ENCODE data around the gene ASCC2.

The ASCC2 gene

DNA sequence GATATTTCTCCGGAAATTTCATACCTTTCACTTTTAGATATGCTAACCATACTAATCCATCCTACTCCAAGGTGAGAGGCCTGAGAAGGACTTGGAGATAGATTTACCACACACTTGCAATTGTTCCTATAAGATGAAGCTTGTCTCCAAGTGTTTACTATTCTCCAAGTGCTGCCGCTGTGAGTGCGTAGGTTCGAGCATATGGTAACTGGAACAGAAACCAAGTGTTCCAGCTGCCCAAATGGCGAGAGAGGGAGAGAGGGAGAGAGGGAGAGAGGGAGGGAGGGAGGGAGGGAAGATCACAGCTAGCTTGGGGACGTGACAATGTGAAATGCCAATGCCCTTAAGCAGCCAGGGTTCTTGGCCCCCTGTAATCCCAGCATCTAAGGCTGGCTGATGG is 21.5 kb downstream of the ASCC2 start:
- no peak for FAIRE-seq

DNA sequence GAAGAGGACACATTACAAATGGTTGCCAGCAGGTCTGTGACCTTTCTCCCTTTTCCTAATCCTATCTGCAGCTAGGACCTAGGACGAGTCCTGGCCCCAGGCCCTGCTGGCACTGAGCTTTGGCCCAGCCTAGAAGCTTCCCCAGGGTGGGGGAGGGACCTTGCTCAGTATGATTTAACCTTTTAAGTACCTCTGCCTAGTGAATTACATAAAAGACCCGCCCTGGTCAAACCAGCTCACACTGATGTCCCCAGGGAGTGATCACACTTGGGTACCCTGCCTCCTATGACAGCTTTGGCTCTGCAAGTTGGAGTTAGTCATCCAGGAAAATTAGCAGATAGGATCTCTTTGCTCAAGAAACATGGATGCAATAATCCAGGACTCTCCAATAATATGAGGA is 21.9 kb downstream of the ASCC2 start:
- no peak for FAIRE-seq

DNA sequence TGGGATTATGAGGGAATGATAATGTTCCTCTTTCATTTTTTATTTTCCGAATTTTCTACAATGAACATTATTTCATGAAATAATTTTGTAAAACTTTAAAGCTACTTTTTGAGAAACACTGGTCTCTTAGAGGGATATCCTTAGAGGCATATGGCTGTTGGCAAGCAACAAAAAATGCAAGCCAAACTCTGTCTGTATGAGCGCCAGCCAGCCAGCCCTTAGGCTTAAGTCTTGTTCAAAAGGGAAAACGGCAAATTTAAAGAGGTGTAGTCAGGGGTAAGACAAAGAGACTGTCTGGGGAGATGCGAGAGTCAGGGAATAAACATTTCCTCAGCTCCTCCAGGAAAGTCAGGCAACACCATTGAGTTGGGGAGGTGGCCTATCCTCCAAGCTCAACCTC is 22.5 kb downstream of the ASCC2 start:
- FAIRE-seq = no peak

- FAIRE-seq = no peak
Observed at GRCh38 chr22:29814003-29814402, 24.1 kb downstream of the ASCC2 start.

- FAIRE-seq = no peak
Observed at GRCh38 chr22:29813563-29813962, 24.5 kb downstream of the ASCC2 start.

GRCh38 chr22:29813126-29813525 is 24.9 kb downstream of the ASCC2 start:
- no peak for FAIRE-seq

- FAIRE-seq = no peak
Observed at GRCh38 chr22:29811377-29811776, 26.7 kb downstream of the ASCC2 start.

- no peak for FAIRE-seq
Observed at GRCh38 chr22:29810216-29810615, 27.9 kb downstream of the ASCC2 start.

- no peak for FAIRE-seq
Observed at GRCh38 chr22:29806196-29806595, 31.9 kb downstream of the ASCC2 start.

GRCh38 chr22:29804985-29805384 is 33.1 kb downstream of the ASCC2 start:
- FAIRE-seq = no peak

- no peak for FAIRE-seq
Observed at GRCh38 chr22:29803190-29803589, 34.9 kb downstream of the ASCC2 start.

- FAIRE-seq = no peak
Observed at GRCh38 chr22:29801796-29802195, 36.3 kb downstream of the ASCC2 start.

DNA sequence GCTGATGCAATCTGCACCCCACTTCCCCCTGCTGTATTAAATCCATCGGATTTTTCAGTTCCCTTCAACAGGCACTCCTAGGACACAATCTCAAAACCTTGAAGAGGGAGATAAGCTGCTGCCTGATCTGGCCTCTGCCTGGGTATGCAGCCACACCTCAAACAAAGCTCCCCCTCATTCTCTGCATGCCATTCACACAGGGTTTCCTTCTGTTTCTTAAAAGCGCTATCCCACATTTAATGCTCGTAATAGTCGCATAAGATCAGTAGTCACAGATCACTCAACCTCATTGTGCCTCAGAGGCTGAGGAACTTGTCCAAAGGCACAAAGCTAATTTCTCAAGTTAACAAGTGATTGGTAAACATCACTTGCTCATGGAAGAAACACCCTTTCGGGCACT is 36.9 kb downstream of the ASCC2 start:
- no peak for FAIRE-seq

GRCh38 chr22:29799217-29799680 is 38.8 kb downstream of the ASCC2 start:
- no peak for FAIRE-seq

DNA sequence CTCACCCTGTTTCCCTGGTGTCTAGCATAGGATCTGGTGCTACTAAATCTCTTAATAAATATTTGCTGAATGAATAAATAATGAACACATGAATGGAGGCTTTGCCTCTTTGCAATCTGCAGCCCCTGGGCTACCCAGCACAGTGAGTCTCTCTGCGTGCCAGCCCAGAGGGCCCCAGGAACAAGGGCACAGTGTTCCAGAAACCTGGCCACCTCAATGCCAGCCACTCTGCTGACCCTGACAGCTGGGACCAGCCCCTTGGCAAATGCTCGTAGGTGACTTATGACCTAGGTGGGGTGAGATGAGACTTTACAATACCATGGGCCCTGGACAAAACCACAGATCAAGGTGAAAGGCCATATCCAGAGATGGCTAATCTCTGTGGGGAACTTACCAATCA is 39.3 kb downstream of the ASCC2 start:
- no peak for FAIRE-seq

DNA sequence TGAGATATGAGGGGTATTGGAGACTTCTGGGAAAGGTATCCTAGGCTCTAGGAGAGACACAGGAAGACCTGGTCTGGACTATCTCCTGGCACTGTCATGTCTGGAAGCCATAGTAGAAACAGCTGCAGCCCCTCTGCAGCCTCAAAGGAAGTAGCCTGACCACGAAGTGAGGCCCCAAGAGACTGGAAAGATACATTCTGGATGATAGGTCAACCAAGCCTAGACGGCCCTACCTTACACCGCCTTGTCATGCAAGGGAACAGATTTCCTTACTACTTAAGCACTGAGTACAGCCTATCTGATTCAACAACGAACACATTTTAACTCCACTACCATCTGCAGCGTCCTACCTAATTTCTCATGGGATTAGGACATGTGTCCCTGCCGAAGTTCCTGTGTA is 39.8 kb downstream of the ASCC2 start:
- FAIRE-seq = no peak

GRCh38 chr22:29797351-29797750 is 40.7 kb downstream of the ASCC2 start:
- FAIRE-seq = no peak

DNA sequence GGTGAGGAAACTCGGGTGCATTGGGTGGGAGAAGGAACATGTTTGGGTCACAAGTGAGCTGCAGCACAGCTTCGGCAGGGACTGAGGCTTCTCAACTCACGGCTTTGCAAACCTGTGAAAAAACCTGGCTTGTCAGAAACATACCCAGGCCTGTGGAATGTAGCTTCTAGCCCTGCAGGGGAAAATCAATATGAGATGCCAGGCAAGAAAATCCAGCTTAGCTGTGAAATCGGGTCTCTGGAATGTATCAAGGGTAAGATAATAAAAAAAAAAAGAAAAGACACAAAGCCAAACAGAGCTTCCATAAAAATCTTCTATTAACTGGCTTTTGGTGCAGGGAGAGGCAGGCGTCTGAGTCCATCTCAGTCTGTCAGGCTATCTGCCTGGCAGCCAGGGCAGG is 42.4 kb downstream of the ASCC2 start:
- FAIRE-seq = no peak

- FAIRE-seq = no peak
Observed at GRCh38 chr22:29793396-29793795, 44.7 kb downstream of the ASCC2 start.

DNA sequence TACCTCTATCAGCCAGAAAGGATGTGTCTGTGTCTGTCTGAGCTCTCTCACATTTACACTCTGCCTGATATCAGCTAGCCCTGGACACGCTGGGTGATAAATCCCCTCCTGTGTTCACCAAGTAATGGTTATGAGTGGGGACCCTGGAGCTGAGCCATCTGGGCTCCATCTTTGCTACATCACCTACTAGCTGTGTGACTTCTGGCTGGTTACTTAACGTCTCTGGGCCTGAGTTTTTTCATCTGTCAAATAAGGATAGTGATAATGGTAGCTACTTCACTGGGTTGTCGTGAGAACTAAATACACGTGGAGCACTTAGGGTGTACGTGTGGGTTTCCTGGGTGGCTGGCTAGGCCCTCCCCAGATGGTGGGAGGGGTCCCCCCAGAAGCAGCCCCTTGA is 48.0 kb downstream of the ASCC2 start:
- FAIRE-seq = no peak

GRCh38 chr22:29788339-29789279 is 49.5 kb downstream of the ASCC2 start:
- no peak for FAIRE-seq

DNA sequence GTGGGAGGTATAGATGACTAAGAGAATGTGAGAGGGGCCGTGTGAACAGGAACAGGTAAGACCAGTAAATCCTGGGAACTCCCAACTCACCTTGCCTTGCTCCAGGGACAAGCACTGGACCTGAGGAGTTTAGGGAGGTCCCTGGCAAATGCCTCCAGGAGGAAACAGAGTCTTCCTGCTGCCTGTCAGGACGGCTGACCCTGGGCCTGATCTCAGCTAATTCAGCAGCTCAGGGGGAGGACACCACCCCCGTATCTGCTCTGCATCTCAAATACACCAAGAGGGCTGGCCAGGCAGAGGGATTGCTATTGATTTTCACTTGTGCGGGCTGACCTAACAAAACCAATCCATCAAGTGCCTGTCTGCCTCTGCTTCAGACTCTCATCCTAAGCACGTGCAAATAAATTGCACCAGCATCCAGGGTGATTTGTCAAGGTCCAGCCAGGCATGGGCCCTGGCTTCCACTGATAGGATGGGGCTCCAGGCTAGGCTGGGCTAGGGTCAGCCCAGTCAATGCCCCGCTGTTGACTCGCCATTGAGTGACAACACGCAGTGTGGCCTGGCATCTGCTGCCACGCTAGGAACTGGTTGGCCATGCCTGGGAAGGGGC is 50.6 kb downstream of the ASCC2 start:
- FAIRE-seq = no peak

GRCh38 chr22:29786031-29786430 is 52.0 kb downstream of the ASCC2 start:
- no peak for FAIRE-seq

All from A204.1 (cell line).